Dedifferentiated amniotic fluid mesenchymal stem cell (primary cell): ENCODE measurements around the gene RNF213.

ENCODE experiments used
- DNase-seq: peaks from one replicate; pipeline ENCODE4 v3.0.0-alpha.2; 2016; ENCODE audit errors: extremely low spot score

The RNF213 gene

DNA sequence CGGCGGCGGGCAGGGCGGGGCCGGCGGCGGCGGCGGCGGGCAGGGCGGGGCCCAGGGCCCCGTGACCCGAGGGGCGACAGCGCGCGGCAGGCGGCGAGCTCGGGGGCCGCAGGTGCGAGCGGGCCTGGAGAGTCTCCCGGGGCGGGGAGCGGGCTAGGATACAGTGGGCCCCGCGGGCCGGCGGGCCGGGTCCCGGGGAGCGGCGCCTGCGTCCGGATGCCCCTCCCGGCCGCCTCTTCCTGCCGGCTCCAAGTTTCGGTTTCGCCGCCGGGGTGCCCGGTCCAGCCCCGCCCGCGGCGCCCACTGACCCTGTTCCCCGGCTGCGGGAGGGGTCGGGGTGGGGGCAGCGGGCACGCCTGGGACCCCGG lies at the start of gene RNF213:
TSS of gene RNF213 (plus strand) at position 62 of the 368 bp plus-strand sequence. CDS start 2,830 bp downstream, outside the sequence.
- DNase-seq = no peak

- DNase-seq = no peak
These were observed 48.5 kb upstream of the RNF213 start for GRCh38 chr17:80212109-80212508.

- no peak for DNase-seq
These were observed 48.1 kb upstream of the RNF213 start for GRCh38 chr17:80212511-80212910.

GRCh38 chr17:80212962-80213642 lies 47.5 kb upstream of the RNF213 start:
- no peak for DNase-seq

GRCh38 chr17:80213643-80213975 lies 47.0 kb upstream of the RNF213 start:
- no peak for DNase-seq

- DNase-seq = no peak
These were observed 46.4 kb upstream of the RNF213 start for GRCh38 chr17:80214012-80214877.

DNA sequence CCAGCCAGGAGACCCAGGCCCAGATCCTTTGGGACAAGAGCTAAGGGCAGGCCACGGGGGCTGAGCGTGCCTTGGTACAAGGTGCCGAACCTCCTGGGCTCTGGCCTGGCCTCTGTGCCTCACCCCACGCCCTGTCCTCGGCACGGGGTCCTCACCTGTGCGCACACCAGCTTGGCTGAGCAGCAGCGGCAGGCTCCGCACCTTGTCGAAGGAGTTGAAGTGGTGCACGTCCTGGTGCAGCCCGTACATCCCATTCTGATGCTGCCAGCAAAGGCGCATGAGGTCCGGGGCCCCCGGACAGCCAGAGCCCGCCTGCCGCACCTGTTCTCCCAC lies 45.8 kb upstream of the RNF213 start:
- no peak for DNase-seq

- no peak for DNase-seq
These were observed 43.9 kb upstream of the RNF213 start for GRCh38 chr17:80216473-80217456.

DNA sequence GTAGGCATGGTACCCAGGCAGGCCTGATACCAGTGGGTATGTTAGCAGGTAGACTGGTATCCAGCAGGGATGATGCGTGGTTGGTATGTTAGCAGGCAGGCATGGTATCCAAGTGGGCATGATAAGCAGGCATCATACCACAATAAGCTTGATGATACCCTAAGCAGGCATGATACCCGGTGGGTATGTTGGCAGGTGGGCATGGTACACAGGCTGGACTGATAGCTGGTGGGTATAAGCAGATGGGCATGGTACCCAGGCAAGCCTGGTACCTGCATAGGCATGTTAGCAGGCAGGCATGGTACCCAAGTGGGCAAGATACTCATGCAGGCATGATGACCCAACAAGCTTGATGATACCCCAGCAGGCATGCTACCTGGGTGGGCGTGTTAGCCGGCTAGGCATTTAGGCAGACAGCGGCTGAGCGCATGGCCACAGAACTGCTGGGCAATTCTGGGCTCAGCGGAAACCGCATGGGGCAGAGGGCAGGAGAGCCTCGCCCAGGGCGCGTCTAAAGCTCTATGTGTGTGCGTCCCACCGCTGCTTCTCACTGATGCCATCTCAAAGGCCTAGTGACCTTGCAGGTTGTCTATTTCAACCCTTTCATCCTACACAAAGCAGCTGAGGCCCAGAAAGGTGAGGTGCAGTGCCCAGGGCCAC lies 42.8 kb upstream of the RNF213 start:
- no peak for DNase-seq

- no peak for DNase-seq
These were observed 42.3 kb upstream of the RNF213 start for GRCh38 chr17:80218391-80218790.

GRCh38 chr17:80219013-80219762 lies 41.5 kb upstream of the RNF213 start:
- peak; percentile 36 for DNase-seq

GRCh38 chr17:80219763-80220053 lies 40.9 kb upstream of the RNF213 start:
- no peak for DNase-seq

GRCh38 chr17:80220054-80220735 lies 40.5 kb upstream of the RNF213 start, which contains the start of the genes SGSH and SLC26A11:
Gene SGSH, minus strand, starts transcription at chr17:80220333. Its CDS starts 20 bp downstream, at chr17:80220313.
Gene SLC26A11, plus strand, starts transcription at chr17:80220427. Its CDS starts 1,134 bp downstream, at chr17:80221561.
- peak; percentile 44 for DNase-seq

DNA sequence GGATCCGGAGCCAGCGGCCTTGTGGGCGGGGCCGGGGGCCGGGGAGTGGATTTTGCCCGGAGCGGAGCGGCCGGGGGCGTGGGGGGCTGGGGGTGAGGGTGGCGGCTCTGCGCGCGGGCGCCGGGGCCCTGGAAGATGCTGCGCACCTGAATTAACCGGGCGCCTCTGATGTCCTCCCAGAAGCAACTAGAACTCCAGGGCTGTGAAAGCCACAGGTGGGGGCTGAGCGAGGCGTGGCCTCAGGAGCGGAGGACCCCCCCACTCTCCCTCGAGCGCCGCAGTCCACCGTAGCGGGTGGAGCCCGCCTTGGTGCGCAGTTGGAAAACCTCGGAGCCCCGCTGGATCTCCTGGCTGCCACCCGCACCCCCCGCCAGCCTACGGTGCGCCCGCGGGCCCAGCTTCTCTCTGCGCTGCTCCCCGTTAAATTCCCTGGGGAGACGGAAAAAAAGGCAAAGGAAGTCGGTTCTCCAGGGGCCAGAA lies 39.9 kb upstream of the RNF213 start:
- DNase-seq = no peak

DNA sequence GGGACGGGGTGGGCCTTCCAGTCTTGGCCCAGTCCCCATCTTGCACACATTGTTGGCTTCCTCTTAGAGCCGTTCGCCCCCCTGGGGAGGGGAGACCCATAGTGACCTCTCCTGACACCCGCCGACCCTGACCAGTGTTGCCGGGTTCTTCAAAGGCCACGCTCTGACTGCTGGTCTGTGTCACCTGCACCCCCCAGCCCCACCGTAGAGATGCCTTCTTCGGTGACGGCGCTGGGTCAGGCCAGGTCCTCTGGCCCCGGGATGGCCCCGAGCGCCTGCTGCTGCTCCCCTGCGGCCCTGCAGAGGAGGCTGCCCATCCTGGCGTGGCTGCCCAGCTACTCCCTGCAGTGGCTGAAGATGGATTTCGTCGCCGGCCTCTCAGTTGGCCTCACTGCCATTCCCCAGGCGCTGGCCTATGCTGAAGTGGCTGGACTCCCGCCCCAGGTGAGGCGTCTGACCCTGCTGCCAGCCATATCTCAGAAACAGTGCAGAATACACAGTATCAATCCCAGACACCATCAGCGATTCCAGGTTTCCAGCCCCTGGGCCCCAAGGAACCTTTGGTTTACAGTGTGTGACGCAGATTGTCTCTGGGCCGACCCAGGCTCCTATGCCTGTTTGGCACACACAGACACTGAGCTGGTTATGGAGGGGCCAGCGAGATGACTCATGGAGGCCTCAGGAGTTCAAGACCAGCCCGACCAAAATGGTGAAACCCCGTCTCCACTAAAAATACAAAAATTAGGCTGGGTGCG lies 39.1 kb upstream of the RNF213 start:
- no peak for DNase-seq

DNA sequence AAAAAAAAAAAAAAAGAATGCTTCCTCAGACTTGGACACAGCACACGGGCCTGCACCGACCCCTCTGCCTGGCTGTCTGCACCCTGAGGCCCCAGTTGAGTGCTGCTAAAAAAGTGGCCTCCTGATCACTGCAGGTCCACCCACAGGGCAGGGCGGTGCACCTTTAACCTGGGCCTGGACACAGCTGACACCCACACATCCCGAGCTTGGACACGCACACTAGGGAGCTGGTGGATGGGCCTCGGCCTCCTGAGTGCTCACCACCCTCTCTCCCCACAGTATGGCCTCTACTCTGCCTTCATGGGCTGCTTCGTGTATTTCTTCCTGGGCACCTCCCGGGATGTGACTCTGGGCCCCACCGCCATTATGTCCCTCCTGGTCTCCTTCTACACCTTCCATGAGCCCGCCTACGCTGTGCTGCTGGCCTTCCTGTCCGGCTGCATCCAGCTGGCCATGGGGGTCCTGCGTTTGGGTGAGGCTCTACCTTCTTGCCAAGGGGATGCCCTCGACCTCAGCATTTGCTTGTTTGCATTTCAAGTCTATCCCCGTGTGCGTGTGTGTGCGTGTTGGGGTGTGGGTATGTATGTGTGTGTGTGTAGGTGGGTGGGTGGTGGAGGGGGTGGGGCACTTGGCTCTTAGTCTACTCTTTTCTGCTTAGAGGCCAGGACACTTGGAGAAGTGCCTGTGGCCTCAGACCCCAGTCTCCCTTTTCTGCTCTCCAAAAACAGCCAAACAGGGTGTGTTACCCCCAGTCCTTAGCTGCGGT lies 38.1 kb upstream of the RNF213 start:
- no peak for DNase-seq

GRCh38 chr17:80223142-80223815 lies 37.4 kb upstream of the RNF213 start:
- no peak for DNase-seq

DNA sequence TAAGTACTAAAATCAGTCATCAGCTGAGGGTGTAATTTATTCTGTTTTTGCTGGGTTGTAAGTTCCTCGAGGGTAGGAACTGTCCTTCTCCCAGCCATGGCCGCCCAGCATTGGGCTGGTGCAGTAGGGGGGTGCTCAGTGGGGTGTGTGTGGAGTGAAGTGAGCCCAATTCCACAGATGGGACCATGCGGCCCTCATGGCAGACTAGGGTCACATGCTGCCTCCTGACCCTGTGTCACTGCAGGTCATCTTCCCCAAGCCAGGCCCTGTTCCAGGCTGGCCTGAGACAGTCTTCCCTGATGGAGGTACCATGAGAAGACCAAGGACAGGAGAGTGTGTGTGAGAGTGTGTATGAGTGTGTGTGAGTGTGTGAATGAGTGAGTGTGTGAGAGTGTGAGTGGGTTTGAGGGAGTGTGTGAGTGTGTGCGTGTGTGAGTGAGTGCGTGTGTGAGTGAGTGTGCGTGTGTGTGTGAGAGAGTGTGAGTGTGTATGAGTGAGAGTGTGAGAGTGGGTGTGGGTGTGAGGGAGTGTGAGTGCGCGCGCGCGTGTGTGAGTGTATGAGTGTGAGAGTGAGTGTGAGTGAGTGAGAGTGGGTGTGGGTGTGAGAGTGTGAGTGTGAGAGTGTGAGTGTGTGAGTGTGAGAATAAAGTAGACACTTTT lies 36.7 kb upstream of the RNF213 start:
- no peak for DNase-seq
